ENCODE data around the gene ATRNL1.

ATRNL1 gene

DNA sequence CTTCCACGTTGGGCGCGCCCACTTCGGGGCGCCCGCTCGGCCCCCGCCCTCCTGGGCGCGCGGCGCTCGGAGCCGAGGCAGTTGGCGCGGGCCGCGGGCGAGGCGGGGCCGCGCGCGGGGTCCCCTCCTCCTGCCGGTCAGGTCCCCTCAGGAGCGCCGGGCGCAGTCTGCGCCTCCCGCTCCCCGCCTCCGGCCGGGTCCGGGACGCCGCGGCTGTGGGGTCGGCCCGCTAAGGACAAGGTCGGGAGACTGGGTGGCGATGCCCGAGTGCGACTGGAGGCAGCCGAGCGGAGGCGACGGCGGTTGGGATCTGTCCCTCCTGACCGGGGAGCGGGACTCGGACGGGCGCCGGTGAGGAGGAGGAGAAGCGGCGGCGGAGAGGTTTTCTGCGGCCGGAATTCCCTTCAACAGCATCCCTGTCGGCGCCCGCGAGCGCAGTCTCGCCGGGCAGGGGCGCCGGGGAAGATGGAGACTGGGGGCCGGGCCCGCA, at the start of gene ATRNL1:
TSS of gene ATRNL1 (plus strand) at position 80 of the 490 bp plus-strand sequence. CDS start at position 466, 386 bp downstream.
- DNase-seq (ENCODE audit: low read depth), result no peak

GRCh38 chr10:115043719-115044118, 49.4 kb upstream of the ATRNL1 start:
- no peak for DNase-seq (ENCODE audit: low read depth)

DNA sequence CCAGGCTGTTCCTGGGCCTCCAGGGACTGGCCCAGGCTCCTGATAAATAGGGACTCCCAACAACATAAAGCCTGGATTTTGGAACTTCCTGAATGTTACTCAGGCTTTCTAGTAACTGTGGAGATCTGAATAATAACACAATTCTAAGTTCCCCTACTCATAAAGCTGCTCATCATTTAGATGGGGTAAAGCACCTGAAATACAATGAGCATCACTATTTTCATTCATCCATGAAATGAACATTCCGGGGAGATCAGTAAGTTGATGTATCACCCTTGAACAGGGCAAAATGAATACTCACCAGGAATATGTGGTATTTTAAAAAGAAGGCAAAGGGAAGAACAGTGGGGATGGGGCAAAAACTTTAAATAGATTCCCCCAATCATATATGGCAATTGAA, 48.3 kb upstream of the ATRNL1 start:
- DNase-seq (ENCODE audit: low read depth), result no peak

DNA sequence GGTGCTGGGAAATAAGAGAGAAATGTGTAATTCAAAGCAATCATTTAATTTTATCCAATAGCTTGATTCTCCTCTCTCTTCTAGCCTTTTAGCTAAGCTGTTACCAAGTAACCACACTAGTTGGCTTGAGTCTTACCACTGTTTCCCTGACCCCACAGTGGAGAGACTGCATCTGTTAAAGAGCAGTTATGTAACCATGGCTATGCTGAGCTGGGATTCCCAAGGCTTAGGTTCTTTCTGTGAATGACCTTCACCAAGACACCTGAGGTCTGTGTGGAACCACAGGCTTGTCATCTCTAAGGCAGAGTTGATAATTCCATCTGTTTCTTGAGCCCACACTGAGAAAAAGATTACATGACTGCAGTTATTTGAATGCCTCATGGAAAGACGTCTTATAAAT, 47.7 kb upstream of the ATRNL1 start:
- DNase-seq (ENCODE audit: low read depth), result no peak

GRCh38 chr10:115046686-115047236, 46.4 kb upstream of the ATRNL1 start:
- no peak for DNase-seq (ENCODE audit: low read depth)

DNA sequence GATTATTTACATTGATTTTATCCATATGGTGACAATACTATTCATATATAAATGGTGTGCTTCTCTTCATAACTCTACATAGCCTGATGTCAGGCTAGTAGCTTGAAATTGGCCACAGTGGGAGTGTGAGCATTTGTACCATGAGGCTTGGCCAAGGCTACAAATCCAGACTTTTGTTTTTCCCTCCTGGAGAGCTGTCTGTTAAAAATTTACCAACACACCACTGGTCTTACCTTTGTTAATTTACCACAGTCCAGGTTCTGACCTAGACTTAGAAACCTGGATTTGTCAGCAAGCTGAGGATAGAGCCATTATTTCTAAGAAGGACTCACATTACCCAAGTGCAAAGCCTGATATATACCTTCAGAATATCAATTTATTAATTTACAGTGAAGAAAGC, 45.5 kb upstream of the ATRNL1 start:
- no peak for DNase-seq (ENCODE audit: low read depth)

- no peak for DNase-seq (ENCODE audit: low read depth)
These were observed 43.8 kb upstream of the ATRNL1 start for GRCh38 chr10:115049318-115049717.

- DNase-seq (ENCODE audit: low read depth), result no peak
These were observed 43.2 kb upstream of the ATRNL1 start for GRCh38 chr10:115049960-115050359.

- no peak for DNase-seq (ENCODE audit: low read depth)
These were observed 42.7 kb upstream of the ATRNL1 start for GRCh38 chr10:115050375-115051010.

- no peak for DNase-seq (ENCODE audit: low read depth)
These were observed 41.9 kb upstream of the ATRNL1 start for GRCh38 chr10:115051216-115051615.

- DNase-seq (ENCODE audit: low read depth), result no peak
These were observed 40.9 kb upstream of the ATRNL1 start for GRCh38 chr10:115052226-115052625.

- no peak for DNase-seq (ENCODE audit: low read depth)
These were observed 40.4 kb upstream of the ATRNL1 start for GRCh38 chr10:115052728-115053127.

DNA sequence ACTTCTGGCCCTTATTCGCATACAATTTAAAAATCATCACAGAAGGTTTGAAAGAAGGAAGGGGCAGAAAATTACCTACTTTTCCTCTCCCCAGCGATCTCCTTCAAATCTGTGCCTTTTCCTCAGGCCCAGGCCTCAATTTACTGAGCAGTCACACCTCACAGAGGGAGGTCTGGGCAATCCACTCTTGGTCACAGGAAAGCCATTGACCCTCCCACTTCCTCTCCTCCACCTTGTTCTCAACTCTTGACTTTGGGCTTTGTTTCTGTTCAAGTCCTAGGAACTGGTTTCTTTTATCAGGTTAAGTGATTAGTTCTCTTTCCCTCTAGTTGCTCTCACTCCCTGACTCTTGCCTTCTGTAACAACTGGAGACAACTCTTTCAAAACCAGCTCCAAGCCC, 37.0 kb upstream of the ATRNL1 start:
- no peak for DNase-seq (ENCODE audit: low read depth)

- DNase-seq (ENCODE audit: low read depth), result no peak
These were observed 33.8 kb upstream of the ATRNL1 start for GRCh38 chr10:115059301-115059898.

DNA sequence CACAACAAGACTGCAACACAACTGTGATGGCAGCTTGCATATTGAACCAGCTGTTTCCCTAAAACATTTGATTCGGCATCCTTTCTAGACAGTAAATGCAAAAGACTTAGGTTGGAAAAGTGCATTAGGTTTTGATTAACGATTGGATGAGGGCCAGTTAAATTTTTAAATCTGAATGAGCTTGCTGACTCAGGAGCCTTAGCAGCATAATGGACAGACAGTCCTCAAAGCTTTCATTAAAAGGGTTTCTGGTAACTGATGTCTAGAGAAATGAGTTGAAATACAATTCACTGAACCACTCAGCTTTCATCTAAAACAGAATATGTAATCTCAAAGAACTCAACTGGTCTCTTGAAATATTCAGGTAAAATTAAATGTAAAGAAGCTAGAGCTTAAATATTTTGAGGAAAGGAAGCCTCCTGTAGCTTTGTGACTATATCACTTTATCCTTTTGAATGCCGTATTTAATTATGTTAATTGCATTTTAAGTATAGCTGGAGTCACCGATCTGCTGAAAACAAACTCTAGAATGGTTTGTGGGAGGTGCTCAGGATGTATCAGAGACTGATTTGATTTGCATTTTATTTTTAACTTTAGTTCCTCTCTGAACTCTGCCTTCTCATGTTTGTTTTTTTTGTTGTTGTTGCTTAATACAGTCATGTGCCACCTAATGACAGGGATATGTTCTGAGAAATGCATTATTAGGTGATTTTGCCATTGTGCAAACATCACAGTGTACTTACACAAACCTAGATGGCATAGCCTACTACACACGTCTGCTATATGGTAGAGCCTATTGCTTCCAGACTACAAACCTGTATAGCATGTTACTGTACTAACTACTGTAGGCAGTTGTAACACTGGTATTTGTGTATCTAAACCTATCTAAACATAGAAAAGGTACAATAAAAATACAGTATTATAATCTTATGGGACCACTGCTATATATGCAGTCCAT, 29.2 kb upstream of the ATRNL1 start:
- no peak for DNase-seq (ENCODE audit: low read depth)

GRCh38 chr10:115065801-115066200, 27.4 kb upstream of the ATRNL1 start:
- DNase-seq (ENCODE audit: low read depth), result no peak

- DNase-seq (ENCODE audit: low read depth), result no peak
These were observed 26.6 kb upstream of the ATRNL1 start for GRCh38 chr10:115066528-115066927.

- no peak for DNase-seq (ENCODE audit: low read depth)
These were observed 19.4 kb upstream of the ATRNL1 start for GRCh38 chr10:115073796-115074195.

GRCh38 chr10:115082506-115082905, 10.7 kb upstream of the ATRNL1 start:
- no peak for DNase-seq (ENCODE audit: low read depth)

GRCh38 chr10:115084277-115084850, 8.8 kb upstream of the ATRNL1 start:
- DNase-seq (ENCODE audit: low read depth), result no peak

DNA sequence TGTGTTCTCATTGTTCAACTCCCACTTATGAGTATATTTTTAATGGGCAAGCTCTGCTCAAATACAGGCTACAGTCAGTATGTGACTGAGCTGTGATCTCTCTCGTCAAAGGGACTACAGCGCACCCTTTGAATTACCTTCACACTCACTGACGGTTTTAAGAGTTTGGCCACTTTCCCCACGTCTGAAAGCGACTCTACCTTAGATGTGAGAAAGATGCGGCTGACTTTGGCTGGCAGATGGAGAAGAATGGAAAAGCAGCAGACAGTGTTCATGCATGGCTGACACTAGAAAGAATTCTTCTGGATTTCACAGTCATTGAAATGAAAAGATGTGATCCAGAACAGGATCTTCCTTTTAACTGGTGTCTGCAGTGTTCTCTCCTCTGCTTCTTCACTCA, 2.0 kb upstream of the ATRNL1 start:
- no peak for DNase-seq (ENCODE audit: low read depth)

DNA sequence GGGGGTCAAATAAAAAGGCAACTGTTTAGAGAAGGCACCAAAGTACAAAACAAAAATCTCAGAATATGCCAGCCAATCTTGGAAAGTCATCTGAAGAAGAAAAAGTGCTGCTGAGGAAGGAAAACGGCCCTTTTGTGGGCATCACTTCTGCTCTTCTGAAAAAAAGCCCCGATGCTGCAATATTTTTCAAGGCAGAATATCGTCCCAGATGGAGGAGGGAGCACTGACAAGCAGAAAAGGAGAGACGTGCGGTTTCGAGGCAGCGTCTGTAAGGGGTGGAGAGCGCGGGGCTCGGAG, 959 bp upstream of the ATRNL1 start:
- no peak for DNase-seq (ENCODE audit: low read depth)

Measured in T-helper 22 cell (primary cell).